ENCODE measurements around the gene CPT2.
A peak's percentile ranks its signal among the peaks of the same experiment; 100 is the strongest.

The CPT2 gene

GRCh38 chr1:53196485-53197290, at the start of gene CPT2:
Gene CPT2 (plus strand): TSS chr1:53196824. CDS start chr1:53196944, 120 bp downstream.
- DNase-seq = peak; percentile 80

- DNase-seq = no peak
Observed at GRCh38 chr1:53147174-53147573, 49.5 kb upstream of the CPT2 start.

GRCh38 chr1:53148123-53148522, 48.5 kb upstream of the CPT2 start:
- no peak for DNase-seq

GRCh38 chr1:53153752-53154151, 42.9 kb upstream of the CPT2 start:
- DNase-seq = no peak

- DNase-seq = no peak
Observed at GRCh38 chr1:53154859-53155438, 41.7 kb upstream of the CPT2 start.

- no peak for DNase-seq
Observed at GRCh38 chr1:53155534-53155933, 41.1 kb upstream of the CPT2 start.

- DNase-seq = no peak
Observed at GRCh38 chr1:53155945-53156344, 40.7 kb upstream of the CPT2 start.

- no peak for DNase-seq
Observed at GRCh38 chr1:53156783-53157182, 39.8 kb upstream of the CPT2 start.

- no peak for DNase-seq
Observed at GRCh38 chr1:53158900-53159299, 37.7 kb upstream of the CPT2 start.

GRCh38 chr1:53160924-53161378, 35.7 kb upstream of the CPT2 start:
- DNase-seq = no peak

GRCh38 chr1:53162621-53163020, 34.0 kb upstream of the CPT2 start:
- no peak for DNase-seq

GRCh38 chr1:53163291-53163768, 33.3 kb upstream of the CPT2 start:
- DNase-seq = no peak

GRCh38 chr1:53165408-53165961, 31.1 kb upstream of the CPT2 start:
- no peak for DNase-seq

- DNase-seq = no peak
Observed at GRCh38 chr1:53166366-53166765, 30.3 kb upstream of the CPT2 start.

- DNase-seq = no peak
Observed at GRCh38 chr1:53166912-53167311, 29.7 kb upstream of the CPT2 start.

- no peak for DNase-seq
Observed at GRCh38 chr1:53172426-53173128, 24.0 kb upstream of the CPT2 start.

- no peak for DNase-seq
Observed at GRCh38 chr1:53174971-53175913, 21.4 kb upstream of the CPT2 start.

- no peak for DNase-seq
Observed at GRCh38 chr1:53176452-53177208, 20.0 kb upstream of the CPT2 start.

- no peak for DNase-seq
Observed at GRCh38 chr1:53180226-53180625, 16.4 kb upstream of the CPT2 start.

- DNase-seq = no peak
Observed at GRCh38 chr1:53180951-53181350, 15.7 kb upstream of the CPT2 start.

GRCh38 chr1:53182111-53182593, 14.5 kb upstream of the CPT2 start:
- DNase-seq = peak; percentile 9

Measured in NCI-H526 treated with DMSO at 0.1 percent for 48 hours (cell line).